ENCODE measurements around the gene FBXW11.

- TF ChIP-seq CTCF (IDR thresholded peaks at IDR 0.05) (no peak), POLR2AphosphoS5 (IDR thresholded peaks at IDR 0.05) (no peak)
Observed at GRCh38 chr5:171913987-171914273, 92.5 kb downstream of the FBXW11 start.

Data from suprapubic skin (tissue), 3 donors.